ENCODE measurements around the gene TEX2.

The TEX2 gene

DNA sequence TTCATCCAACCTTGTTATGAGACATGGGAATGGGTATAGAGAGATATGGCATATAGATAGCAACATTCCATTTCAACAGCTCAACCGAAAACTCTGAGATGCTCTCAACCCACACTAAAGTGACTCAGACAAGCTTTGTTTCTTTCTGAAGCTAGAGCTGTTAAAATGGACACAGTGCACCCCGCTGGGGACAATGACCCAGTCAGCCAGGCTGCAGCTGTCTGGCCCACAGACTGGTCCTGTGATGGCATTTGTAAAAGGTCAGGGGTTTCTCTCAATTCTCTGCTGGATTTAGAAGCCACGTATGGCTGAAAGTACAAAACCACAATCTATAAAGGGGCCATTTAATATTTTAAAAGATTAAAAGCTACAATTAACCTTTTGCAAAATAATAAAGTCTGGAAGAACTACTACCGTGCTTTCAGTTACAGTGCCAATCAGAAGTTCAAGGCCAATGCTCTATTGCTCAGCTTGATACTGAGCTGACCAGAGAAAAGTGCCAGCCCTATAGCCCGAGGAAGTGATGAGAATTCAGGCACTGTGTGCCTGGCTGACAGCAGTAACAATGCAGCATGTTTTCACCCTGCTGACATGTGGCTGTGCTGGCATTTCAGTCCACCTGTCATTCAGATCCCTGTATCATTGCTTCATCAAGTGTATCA, 60.2 kb downstream of the TEX2 start:
- Histone ChIP-seq H3K9ac (ENCODE audit: low read length) (no peak overlapping the region), H3K36me3 (ENCODE audit: insufficient read depth, low read length) (no peaks in the 10 kb centered on the region), H3K4me3 (ENCODE audit: low read depth in 1 of 2, low read length in 2 of 2) (no peak overlapping the region), H3K4me1 (ENCODE audit: insufficient read depth, low read length) (peaks cover 4% of the 10 kb centered on the region), H3K27me3 (ENCODE audit: control insufficient read depth in 1 of 2, insufficient read depth in 2 of 2, low read length in 2 of 2) (no peaks in the 10 kb centered on the region), H3K9me3 (ENCODE audit: low read length) (no peaks in the 10 kb centered on the region), H3K27ac (ENCODE audit: low read depth, low read length) (no peak overlapping the region)

DNA sequence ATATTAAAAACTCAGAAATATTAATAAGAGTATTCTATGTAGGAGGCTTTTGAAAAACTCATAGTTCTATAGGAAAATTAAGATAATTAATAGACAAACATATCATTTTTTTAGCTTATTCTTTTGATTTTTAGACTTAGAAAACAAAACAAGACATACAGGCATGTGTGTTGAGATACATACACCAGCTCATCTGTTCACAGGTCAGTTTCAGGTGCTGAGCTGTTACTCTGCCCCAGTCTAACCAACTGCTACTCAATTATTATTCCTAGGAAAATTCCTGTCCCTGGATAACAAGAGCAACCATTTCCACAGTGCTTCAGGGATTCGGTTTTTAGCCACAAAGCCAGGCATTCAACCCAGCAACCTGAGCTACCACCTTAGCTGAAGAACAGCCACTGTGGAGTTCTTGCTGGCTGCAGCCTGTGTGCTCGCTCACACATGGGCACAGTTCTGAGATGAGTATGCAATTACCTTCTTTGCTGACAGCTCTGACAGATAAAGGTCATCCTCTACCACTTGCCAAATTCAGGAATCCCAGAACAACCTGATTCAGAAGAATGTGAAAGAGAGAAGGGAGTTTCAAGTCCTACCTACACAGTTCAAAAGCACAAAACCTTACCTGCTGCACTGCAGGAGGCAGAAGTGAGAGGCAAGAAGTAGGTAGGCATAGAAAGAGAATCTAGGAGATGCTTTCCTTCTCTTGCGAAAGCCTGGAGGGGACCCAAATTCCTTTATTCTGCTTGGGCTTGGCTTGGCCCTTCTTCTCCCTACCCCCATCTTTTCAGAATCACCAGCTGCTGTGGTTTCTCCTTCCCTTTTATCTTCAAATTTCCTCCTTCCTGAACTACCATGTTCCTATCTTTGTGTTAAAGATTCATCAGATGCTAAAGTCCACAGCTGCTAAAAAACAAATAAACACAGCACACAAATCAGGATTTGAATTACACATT, 62.7 kb downstream of the TEX2 start:
- Histone ChIP-seq H3K9ac (ENCODE audit: low read length) (no peak overlapping the region), H3K27me3 (ENCODE audit: control insufficient read depth in 1 of 2, insufficient read depth in 2 of 2, low read length in 2 of 2) (no peaks in the 10 kb centered on the region), H3K27ac (ENCODE audit: low read depth, low read length) (no peak overlapping the region), H3K4me3 (ENCODE audit: low read depth in 1 of 2, low read length in 2 of 2) (no peak overlapping the region), H3K36me3 (ENCODE audit: insufficient read depth, low read length) (no peaks in the 10 kb centered on the region), H3K9me3 (ENCODE audit: low read length) (no peaks in the 10 kb centered on the region), H3K4me1 (ENCODE audit: insufficient read depth, low read length) (peaks cover 4% of the 10 kb centered on the region)

DNA sequence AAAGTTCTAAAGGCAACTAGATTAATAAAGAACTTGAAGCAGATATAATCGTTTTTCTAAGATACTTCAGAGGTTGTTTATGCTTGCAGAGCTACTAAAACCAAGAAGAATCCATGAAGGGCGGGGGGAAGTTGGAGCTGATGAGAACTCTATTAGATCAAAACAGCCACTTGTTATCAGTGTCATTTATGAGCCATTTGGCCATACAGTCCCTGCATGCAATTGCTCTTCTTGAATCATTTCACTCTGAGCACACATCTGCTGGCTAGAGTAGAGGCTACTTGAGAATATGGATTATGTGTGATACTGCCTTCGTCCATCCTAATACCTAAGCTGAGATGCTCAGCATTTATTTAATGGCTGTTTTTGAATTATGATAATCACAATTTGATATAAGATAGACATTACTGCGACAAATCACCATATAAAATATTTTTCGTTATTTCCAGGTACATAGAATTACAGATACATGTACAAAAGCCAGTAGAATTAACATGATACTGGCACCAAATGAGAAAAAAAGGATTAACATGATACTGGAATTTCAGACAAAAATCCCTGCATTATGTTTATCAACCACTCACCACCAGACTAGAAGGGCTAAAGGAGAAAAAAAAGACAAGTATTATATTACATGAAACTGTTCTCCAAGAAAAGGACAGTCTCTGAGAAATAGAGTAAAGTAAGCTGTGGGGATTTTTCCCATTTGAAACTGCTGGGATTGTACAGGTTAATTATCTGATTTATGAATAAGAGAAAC, 64.5 kb downstream of the TEX2 start:
- H3K9me3 ChIP-seq (ENCODE audit: low read length), result no peaks in the 10 kb centered on the region
- H3K27me3 ChIP-seq (ENCODE audit: control insufficient read depth in 1 of 2, insufficient read depth in 2 of 2, low read length in 2 of 2), result no peaks in the 10 kb centered on the region
- H3K9ac ChIP-seq (ENCODE audit: low read length), result no peak overlapping the region
- H3K27ac ChIP-seq (ENCODE audit: low read depth, low read length), result no peak overlapping the region
- H3K4me3 ChIP-seq (ENCODE audit: low read depth in 1 of 2, low read length in 2 of 2), result no peak overlapping the region
- H3K4me1 ChIP-seq (ENCODE audit: insufficient read depth, low read length), result peaks cover 4% of the 10 kb centered on the region
- H3K36me3 ChIP-seq (ENCODE audit: insufficient read depth, low read length), result peaks cover 4% of the 10 kb centered on the region

DNA sequence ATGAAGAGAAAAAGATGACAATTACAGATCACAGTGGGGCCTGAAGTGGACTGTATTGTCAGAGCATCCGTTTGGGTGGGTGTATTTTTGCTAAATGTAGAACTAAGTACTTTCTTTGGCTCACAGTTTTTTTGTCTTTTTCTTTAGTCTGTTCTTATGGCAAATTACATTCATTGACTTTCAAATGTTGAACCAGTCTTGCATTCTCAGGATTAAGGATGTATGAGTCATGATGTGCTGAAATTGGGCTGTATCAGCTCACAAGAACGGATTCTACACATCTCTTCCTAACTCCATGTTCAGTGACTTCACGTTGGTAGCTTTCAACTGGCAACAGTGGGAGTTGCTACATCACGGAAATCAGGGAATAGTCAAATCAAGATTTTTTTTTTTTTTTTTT, 66.5 kb downstream of the TEX2 start:
- Histone ChIP-seq H3K4me1 (ENCODE audit: insufficient read depth, low read length) (no peaks in the 10 kb centered on the region), H3K9me3 (ENCODE audit: low read length) (no peaks in the 10 kb centered on the region), H3K36me3 (ENCODE audit: insufficient read depth, low read length) (peaks cover 4% of the 10 kb centered on the region), H3K9ac (ENCODE audit: low read length) (no peak overlapping the region), H3K4me3 (ENCODE audit: low read depth in 1 of 2, low read length in 2 of 2) (no peak overlapping the region), H3K27me3 (ENCODE audit: control insufficient read depth in 1 of 2, insufficient read depth in 2 of 2, low read length in 2 of 2) (no peaks in the 10 kb centered on the region), H3K27ac (ENCODE audit: low read depth, low read length) (no peak overlapping the region)

DNA sequence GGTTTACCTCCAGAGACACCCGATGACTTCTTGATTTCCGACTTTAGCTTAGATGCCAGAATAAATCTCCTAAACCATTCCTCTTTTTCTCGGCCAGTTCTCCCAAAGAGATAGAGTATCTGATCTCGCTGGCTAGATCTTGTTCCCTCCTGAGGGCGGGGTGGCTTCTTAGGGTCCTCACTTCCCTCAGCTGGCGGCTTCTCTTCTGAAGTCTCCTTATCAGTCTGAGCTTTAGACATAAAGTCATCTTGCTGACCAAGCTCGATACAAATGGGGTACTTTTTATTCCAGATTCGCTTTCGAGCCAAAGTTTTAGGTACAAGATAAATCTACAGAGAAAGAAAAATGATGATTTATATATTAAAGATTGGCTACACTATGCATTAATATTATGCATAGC, 69.5 kb downstream of the TEX2 start:
- Histone ChIP-seq H3K36me3 (ENCODE audit: insufficient read depth, low read length) (peaks cover 9% of the 10 kb centered on the region), H3K9me3 (ENCODE audit: low read length) (no peaks in the 10 kb centered on the region), H3K4me1 (ENCODE audit: insufficient read depth, low read length) (no peaks in the 10 kb centered on the region), H3K27me3 (ENCODE audit: control insufficient read depth in 1 of 2, insufficient read depth in 2 of 2, low read length in 2 of 2) (no peaks in the 10 kb centered on the region), H3K27ac (ENCODE audit: low read depth, low read length) (no peak overlapping the region), H3K9ac (ENCODE audit: low read length) (no peak overlapping the region), H3K4me3 (ENCODE audit: low read depth in 1 of 2, low read length in 2 of 2) (no peak overlapping the region)

DNA sequence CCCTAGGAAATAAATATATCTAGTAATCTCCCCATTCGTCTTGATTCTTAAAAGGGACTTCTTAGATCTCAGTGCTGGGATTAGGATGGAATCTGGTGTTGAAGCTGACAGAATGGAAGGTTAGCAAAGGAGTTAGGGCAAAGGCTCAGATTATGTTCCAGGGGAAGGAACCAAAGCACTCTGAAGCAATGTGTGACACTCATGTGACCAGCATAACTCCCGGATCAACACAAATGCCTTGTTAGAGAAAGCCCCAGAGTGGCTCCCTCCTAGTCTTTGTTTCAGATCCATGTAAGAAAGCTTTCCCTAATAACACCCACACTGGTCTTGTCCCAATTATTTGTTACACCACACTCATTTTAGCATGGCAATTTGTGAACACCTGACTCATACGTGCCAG, 70.5 kb downstream of the TEX2 start:
- no peak overlapping the region for H3K4me3 ChIP-seq (ENCODE audit: low read depth in 1 of 2, low read length in 2 of 2)
- H3K9ac ChIP-seq (ENCODE audit: low read length), result no peak overlapping the region
- no peaks in the 10 kb centered on the region for H3K9me3 ChIP-seq (ENCODE audit: low read length)
- H3K4me1 ChIP-seq (ENCODE audit: insufficient read depth, low read length), result no peaks in the 10 kb centered on the region
- H3K36me3 ChIP-seq (ENCODE audit: insufficient read depth, low read length), result peaks cover 9% of the 10 kb centered on the region
- H3K27me3 ChIP-seq (ENCODE audit: control insufficient read depth in 1 of 2, insufficient read depth in 2 of 2, low read length in 2 of 2), result no peaks in the 10 kb centered on the region
- no peak overlapping the region for H3K27ac ChIP-seq (ENCODE audit: low read depth, low read length)

DNA sequence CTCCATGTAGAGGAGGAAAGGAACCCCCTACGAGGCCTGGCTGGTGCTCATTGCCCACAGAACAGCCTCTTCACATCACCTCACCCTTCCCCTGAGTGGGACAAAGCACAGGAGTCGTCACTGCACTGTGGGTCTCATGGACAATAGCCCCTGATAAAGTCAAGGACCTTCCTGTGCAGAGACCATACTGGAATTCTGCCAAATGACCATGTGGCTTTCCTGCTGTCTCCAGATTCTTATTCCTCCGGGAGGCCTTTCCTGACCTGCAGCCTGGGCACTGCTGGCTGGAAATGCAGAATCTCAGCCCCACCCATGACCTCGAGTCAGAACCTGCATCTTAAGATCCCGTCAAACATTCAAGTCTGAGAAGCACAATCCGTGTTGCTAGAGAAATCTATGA, 72.6 kb downstream of the TEX2 start:
- Histone ChIP-seq H3K27me3 (ENCODE audit: control insufficient read depth in 1 of 2, insufficient read depth in 2 of 2, low read length in 2 of 2) (no peaks in the 10 kb centered on the region), H3K36me3 (ENCODE audit: insufficient read depth, low read length) (peaks cover 9% of the 10 kb centered on the region), H3K9ac (ENCODE audit: low read length) (no peak overlapping the region), H3K9me3 (ENCODE audit: low read length) (no peaks in the 10 kb centered on the region), H3K27ac (ENCODE audit: low read depth, low read length) (no peak overlapping the region), H3K4me3 (ENCODE audit: low read depth in 1 of 2, low read length in 2 of 2) (no peak overlapping the region), H3K4me1 (ENCODE audit: insufficient read depth, low read length) (no peaks in the 10 kb centered on the region)

DNA sequence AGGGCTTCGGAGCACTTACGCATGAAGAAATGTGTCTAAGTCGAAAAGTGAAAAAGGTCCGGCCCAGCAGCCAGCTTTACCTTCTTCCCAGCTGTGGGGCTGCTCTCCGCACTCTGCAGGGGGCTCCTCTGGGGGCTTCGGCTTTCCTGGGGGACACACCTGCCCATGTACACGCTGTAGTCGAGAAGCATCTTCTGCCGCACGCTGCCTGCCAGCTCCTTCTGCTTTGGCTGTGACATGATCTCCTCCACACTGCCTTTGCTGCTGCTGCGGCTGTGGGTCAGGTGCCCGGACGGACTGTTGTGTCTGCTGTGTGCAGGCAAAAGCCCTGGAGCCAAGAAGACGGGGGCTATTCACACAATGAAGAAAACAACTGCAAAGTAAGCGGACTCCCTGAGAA, 75.0 kb downstream of the TEX2 start:
- H3K27ac ChIP-seq (ENCODE audit: low read depth, low read length), result no peak overlapping the region

DNA sequence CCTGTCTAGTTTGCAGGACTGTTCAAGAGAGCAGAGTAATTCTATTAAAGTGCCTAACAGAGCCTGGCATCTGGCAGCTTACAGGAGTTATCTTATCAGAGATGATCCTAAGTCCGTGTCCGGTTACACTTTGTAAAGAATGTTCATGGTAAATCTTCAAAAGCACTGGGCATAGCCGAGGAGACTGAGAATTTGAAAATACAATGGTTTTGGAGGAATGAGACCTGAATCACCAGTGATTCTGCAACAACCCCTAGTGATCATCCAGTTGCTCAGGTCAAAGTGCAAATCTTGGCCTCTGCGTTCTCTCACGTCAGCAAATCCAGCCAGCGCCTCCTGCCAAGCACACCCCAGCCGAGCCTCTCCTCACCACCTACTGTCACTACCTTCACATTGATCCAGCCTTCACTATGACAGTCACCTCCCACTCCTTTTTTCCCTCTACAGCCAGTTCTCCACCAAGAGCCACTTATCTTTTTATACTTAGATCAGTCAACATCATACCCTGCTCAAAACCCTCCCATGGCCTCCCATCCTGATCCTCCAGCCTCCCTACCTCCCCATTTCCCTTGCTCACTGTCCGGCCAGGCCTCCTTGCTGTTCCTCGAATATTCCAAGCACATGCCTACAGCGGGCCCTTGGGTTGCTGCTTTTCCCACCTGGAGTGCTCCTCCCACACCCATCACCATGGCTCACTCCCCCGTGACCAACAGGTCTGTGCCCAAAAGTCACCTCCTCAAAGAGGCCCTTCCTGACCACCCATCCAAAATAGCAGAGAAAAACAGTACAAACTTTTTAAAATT, 75.8 kb downstream of the TEX2 start:
- Histone ChIP-seq H3K27ac (ENCODE audit: low read depth, low read length) (no peak overlapping the region), H3K4me3 (ENCODE audit: low read depth in 1 of 2, low read length in 2 of 2) (no peak overlapping the region), H3K9ac (ENCODE audit: low read length) (no peak overlapping the region), H3K27me3 (ENCODE audit: control insufficient read depth in 1 of 2, insufficient read depth in 2 of 2, low read length in 2 of 2) (no peaks in the 10 kb centered on the region), H3K9me3 (ENCODE audit: low read length) (no peaks in the 10 kb centered on the region), H3K36me3 (ENCODE audit: insufficient read depth, low read length) (peaks cover 5% of the 10 kb centered on the region), H3K4me1 (ENCODE audit: insufficient read depth, low read length) (no peaks in the 10 kb centered on the region)

More for the DNA sequence above, 75.0 kb downstream of the TEX2 start:
- Histone ChIP-seq H3K4me3 (ENCODE audit: low read depth in 1 of 2, low read length in 2 of 2) (no peak overlapping the region), H3K4me1 (ENCODE audit: insufficient read depth, low read length) (no peaks in the 10 kb centered on the region), H3K27me3 (ENCODE audit: control insufficient read depth in 1 of 2, insufficient read depth in 2 of 2, low read length in 2 of 2) (no peaks in the 10 kb centered on the region), H3K9me3 (ENCODE audit: low read length) (no peaks in the 10 kb centered on the region), H3K9ac (ENCODE audit: low read length) (no peak overlapping the region), H3K36me3 (ENCODE audit: insufficient read depth, low read length) (peaks cover 5% of the 10 kb centered on the region)

DNA sequence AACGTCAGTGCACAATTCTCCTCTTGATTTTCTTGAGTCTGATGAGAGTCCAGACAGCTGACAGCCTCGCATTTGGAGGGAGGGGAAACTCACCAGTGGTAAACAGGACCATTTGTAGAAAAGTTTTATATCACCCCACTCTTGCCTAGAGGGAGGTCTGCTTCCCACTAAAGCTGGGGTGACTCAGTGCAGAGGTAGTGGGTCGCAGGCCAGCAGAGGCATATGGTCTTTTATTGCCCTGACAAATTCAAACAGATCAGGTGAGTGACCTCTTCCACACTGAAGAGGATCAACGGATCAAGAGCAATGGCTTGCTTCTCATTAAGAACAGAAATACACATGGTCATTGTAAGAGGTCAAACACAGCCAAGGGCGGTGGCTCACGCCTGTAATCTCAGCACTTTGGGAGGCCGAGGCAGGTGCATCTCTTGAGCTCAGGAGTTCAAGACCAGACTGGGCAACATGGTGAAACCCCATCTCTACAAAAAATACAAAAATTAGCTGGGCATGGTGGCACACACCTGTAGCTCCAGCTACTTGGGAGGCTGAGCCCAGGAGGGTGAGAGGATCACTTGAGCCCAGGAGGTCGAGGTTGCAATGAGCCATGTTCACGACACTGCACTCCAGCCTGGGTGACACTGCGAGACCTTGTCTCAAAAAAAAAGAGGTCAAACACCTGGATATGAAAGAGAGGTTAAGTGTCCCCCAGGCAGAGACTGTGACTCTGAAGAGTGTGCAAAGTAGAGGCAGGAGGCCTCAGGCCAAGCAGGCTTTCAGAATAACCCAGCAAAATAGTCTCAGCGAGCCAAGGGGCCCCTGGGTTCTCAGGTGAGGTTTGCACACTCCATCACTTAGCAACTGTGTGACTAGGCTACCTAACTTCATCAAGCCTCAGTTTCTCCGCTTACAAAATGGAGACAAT, 76.6 kb downstream of the TEX2 start:
- H3K9me3 ChIP-seq (ENCODE audit: low read length), result no peaks in the 10 kb centered on the region
- H3K4me3 ChIP-seq (ENCODE audit: low read depth in 1 of 2, low read length in 2 of 2), result no peak overlapping the region
- H3K4me1 ChIP-seq (ENCODE audit: insufficient read depth, low read length), result no peaks in the 10 kb centered on the region
- peaks cover 5% of the 10 kb centered on the region for H3K36me3 ChIP-seq (ENCODE audit: insufficient read depth, low read length)
- no peak overlapping the region for H3K9ac ChIP-seq (ENCODE audit: low read length)
- H3K27me3 ChIP-seq (ENCODE audit: control insufficient read depth in 1 of 2, insufficient read depth in 2 of 2, low read length in 2 of 2), result no peaks in the 10 kb centered on the region
- no peak overlapping the region for H3K27ac ChIP-seq (ENCODE audit: low read depth, low read length)
